ENCODE measurements around the gene DPYSL4. TPM values are rescaled to one million over a fixed set of nuclear protein-coding genes. Genes with fewer than 3 reads are reported as not detected.

Gene DPYSL4
- total RNA-seq, 1 experiment from 2014 or later, result 26.3 TPM

- Histone ChIP-seq H3K9ac (ENCODE audit: extremely low read depth, insufficient read length, low read length) (no peak overlapping the region), H3K18ac (ENCODE audit: insufficient read length, low read depth, low read length) (no peak overlapping the region), H4K20me1 (ENCODE audit: control insufficient read depth, insufficient read depth, insufficient read length) (no peaks in the 10 kb centered on the region), H2BK20ac (ENCODE audit: low read depth, low read length, poor library complexity, severe bottlenecking) (no peak overlapping the region), H2BK5ac (ENCODE audit: insufficient read length, low read length) (no peak overlapping the region), H3K23me2 (ENCODE audit: insufficient read length, low read depth, low read length, poor library complexity, severe bottlenecking) (no peaks in the 10 kb centered on the region), H4K5ac (ENCODE audit: insufficient read length, low read depth, low read length) (no peak overlapping the region), H2AK5ac (ENCODE audit: insufficient read length, low read length) (no peak overlapping the region), H3K14ac (ENCODE audit: insufficient read depth, low read length) (no peak overlapping the region), H2BK15ac (ENCODE audit: low read depth, low read length) (no peak overlapping the region), H3K27me3 (ENCODE audit: insufficient read depth, low read length) (no peaks in the 10 kb centered on the region), H4K91ac (ENCODE audit: insufficient read length, low read depth, low read length) (no peak overlapping the region), H3K27ac (ENCODE audit: insufficient read length, low read depth, low read length) (no peak overlapping the region), H2BK120ac (ENCODE audit: low read depth, low read length, poor library complexity, severe bottlenecking) (no peak overlapping the region), H3K4me2 (ENCODE audit: insufficient read depth, insufficient read length, low read length) (no peak overlapping the region), H3K79me1 (ENCODE audit: insufficient read depth, low read depth, low read length, poor library complexity, severe bottlenecking) (no peaks in the 10 kb centered on the region), H2BK12ac (ENCODE audit: insufficient read length, low read depth, low read length) (no peak overlapping the region), H3K23ac (ENCODE audit: insufficient read length, low read depth, low read length) (no peak overlapping the region), H3T11ph (ENCODE audit: low read length) (no peak overlapping the region), H3K56ac (ENCODE audit: insufficient read length, low read depth, low read length) (no peak overlapping the region), H4K8ac (replicated peaks; ENCODE audit: insufficient read length, low read depth, low read length) (no peak overlapping the region), H2AFZ (ENCODE audit: low read length) (no peak overlapping the region), H3K4ac (ENCODE audit: low read depth, low read length) (no peak overlapping the region), H3K4me1 (ENCODE audit: insufficient read depth, low read length) (no peaks in the 10 kb centered on the region), H3K9me3 (ENCODE audit: control insufficient read depth, low read depth, low read length) (no peaks in the 10 kb centered on the region), H3K79me2 (ENCODE audit: insufficient read depth, low read length) (no peaks in the 10 kb centered on the region)
- no peak overlapping the region for H3K4me3 Mint-ChIP-seq
- no peaks in the 10 kb centered on the region for H3K27me3 Mint-ChIP-seq (ENCODE audit: low read depth)
- DNase-seq, result no peak
- no CpG with 5 or more reads among the region's 1 CpG for WGBS (ENCODE audit: extremely low coverage, insufficient read length, low lambda C conversion rate)
- H3K9me3 Mint-ChIP-seq, result peaks cover 0 to 5% of the 10 kb centered on the region in 2 experiments; a peak in 4 of 5 replicates
- H3K27ac Mint-ChIP-seq, result no peak overlapping the region
- no peaks in the 10 kb centered on the region; a peak in 1 of 7 replicates for H3K36me3 Mint-ChIP-seq (ENCODE audit: insufficient read depth in 1 of 3, low read depth in 3 of 3)
- no peak for TF ChIP-seq CTCF (conservative IDR thresholded peaks at IDR 0.05)
- peaks cover 0 to 3% of the 10 kb centered on the region in 2 experiments; a peak in 1 of 4 replicates for H3K4me1 Mint-ChIP-seq
Measured at GRCh38 chr10:132154931-132155330, 31.8 kb upstream of the DPYSL4 start.

Data from H9 (cell line).